G401.6 (cell line): Measurements from ENCODE around the gene DLX3.
"Not testable (repeated sequence)": the region's sequence is repeated elsewhere in the genome, so short reads cannot be mapped to it uniquely, and the experiment has no call there.

ENCODE experiments used
- FAIRE-seq: peaks from 2 replicates; lab custom pipeline; 2012; peaks lifted over from hg19 to GRCh38; lab: Jason Lieb, UNC

The DLX3 gene

DNA sequence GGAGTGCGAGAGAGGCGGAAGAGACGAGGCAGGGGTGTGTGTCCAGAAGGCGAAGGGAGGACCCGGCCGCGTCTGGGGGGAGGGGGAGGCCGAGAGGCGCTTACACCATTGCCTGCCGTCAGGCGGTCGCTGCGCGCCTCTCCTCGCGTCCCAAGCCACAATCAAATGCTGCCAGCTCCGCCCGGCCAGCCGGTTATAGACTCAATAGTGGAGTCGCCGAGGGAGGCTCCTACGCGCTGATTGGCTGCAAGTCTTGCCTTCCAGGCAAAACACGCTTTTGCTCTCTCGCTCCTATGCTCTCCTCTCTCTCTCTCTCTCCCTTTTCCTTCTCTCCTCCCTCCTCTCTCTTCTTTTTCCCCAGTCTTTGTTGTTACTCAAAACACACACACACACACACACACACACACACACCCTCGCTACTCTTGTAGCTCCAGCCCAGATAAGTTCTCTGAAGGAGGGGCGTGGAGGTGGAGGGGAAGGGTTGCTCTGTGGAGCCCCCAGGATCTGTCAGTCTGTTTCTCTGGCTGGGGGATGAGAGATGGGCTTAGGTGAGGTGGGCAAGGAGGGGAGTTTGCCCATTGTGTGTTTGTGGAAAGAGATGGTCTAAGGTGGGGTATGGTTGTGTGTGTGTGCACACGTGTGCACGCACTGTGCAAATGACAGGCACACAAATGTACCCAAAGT lies at the start of gene DLX3:
Gene DLX3 (minus strand): TSS at position 170 of the 684 bp plus-strand sequence. CDS start 226 bp downstream, outside the sequence.
- peak; percentile 93 for FAIRE-seq

DNA sequence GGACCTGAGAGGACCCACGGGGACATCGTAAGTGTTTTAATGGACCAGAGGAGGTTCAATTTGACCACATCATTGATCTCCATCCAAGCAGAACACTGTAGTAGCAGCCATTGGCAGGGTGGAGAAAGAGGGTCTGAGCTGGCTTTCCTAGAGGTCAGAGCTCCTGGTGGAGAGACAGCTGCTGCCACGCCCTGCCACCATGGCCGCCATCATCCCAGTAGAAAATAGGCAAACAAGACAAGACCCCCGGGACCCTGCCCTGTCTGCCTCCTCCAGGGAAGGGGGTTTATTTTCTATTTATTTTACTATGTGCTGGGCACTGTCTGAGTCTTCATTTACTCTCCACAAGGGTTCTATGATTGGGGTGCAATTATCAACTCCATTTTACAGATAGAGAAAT lies 49.5 kb upstream of the DLX3 start:
- FAIRE-seq, result no peak

DNA sequence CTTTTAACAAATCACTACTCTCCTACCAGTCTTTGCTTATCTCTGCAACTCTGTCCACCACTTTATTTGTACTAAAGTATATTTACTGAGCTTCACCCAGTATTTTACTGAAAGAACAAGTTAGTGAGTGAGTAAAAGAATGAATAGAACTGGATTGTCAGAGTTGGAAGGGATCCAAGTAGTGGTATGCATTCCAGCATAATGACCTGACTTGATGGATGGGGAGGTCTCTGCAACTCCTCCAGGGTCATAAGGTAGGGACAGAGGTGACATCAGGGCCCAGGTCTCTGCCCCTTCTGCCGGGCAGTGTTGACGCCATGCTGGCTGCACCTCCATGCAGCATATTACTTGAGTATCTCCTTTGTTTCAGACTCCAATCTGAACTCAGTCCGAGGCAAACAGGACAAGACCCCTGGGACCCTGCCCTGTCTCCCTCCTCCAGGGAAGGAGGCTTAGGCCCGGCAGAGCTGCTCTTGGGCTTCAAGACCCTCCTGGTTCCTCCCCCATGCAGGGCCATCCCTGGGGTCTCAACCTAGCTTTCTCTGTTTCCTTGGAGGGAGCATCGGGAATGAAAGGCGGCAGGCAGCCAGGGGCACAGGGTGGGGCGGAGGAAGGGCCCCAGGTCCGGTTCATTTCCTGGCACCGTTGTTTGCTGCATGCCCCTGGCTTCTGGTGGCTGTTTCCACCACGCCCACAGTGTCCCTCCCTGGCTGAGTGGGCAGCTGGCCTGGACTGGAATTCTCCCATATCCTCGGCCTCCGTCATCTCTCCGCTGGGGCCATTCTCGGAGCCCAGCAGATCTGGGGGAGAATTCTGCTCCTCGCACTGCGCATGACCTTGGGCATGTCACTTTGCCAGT lies 48.5 kb upstream of the DLX3 start:
- no peak for FAIRE-seq

DNA sequence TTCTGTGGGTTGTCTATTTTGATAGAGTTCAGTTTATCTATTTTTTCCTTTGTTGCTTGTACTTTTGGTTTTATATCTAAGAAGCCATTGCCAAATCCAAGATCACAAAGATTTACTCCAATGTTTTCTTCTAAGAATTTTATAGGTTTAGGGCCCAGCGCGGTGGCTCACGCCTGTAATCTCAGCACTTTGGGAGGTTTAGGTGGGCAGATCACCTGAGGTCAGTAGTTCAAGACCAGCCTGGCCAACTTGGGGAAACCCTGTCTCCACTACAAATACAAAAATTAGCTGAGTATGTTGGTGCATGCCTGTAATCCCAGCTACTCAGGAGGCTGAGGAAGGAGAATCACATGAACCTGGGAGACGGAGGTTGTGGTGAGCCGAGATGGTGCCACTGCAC lies 47.2 kb upstream of the DLX3 start:
- no peak for FAIRE-seq

DNA sequence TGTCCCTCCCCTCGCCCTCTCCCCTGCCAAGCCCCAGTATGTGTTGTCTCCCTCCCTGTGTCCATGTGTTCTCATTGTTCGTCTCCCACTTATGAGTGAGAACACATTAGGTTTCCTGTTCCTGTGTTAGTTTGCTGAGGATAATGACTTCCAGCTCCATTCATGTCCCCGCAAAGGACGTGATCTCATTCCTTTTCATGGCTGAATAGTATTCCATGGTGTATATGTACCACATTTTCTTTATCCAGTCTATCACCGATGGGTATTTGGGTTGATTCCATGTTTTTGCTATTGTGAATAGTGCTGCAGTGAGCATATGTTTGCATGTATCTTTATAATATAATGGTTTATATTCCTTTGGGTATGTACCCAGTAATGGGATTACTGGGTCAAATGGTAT lies 45.5 kb upstream of the DLX3 start:
- FAIRE-seq, result not testable (repeated sequence)

DNA sequence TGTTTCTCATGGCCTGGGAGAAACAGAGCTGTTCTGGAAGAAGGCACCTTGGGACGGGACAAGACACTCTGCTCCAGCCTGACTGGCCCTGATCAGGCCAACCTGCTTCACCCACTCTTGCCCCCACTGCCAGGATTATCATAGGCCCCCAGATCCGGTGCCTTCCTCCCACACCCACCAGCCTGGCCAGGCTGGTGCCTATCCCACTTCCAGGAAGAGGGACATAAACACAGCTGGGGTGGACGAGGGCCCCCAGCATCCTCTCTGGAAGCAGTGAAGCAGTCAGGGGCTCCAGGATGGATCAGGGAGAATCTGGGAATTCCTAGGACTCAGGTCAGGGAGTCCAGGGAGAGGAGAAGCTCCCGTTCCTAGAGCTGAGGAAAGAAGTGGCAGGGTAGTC lies 44.0 kb upstream of the DLX3 start:
- no peak for FAIRE-seq

DNA sequence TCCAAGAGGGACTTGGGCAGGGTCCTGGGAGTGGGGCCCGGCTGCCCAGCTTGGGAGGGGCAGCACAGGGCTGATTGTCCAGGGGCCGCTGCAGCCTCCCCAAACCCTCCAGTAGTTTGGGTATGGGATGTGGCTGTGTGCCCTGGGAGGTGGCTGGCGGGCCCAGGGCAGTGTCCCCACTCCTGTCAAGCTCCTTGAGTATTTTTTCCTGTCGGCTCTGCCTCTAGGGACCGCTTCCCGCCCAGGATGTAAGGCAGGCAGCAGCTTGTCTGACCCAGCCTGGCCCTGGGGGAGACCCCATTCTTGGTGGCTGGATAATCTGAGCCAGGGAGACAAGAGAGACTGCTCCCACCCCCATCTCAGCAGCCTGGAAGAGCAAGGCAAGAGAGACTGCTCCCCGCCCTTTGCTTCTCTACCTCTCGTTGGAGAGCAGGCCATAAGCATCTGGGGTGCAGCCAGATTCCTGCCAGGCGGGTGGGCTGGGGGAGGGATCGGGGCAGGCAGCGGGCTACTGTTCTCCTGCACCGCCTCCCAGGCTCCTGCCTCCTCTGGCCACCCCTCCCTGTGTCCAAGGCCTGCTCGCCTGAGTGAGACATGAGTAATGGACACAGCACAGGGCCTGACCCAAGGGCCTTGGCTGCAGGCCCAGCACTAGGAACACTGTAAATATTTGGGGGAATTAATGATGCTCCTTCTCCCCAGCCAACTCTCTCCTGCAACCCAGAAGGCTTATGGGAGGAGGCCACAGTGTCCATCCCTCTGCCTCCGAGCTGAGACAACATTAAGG lies 42.5 kb upstream of the DLX3 start:
- FAIRE-seq, result no peak

DNA sequence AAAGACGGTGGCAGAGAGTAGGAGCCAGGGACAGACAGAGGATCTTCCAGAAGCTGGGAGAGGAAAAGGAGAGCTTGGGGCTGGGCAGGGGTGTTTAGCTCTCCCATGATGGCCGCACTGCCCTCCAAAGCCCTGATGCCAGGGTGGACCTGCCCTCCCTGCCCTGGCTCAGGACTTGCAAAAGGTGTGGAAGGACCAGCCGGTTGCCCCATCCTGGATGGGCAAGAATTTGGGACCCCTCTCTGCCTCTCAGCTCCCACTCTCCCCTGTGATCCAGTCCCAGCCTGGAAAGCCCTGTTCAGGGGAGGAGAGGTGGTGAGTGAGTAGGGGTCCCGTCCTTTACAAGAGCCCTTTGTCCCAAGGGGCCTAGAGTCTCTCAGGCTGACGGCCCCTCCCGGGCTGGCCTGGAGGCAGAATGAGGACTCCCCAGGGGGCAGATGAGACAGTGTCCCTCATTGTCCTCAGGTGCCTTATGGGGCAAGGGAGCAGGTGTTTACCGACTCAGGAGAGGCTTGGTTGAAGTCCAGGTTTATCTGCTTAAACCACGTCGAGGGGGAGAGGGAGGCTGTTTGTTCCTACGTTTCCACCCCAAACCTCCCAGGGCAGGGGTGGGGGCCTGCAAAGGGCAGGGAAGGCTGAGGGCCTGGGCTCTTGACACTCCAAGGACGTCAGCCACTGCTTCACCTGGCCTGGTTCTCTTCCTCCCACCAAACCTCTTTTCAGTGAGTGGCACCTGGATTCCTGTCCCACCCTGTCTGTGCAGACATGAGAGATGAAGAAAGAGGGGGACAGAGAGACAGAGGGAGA lies 41.6 kb upstream of the DLX3 start:
- FAIRE-seq, result no peak

DNA sequence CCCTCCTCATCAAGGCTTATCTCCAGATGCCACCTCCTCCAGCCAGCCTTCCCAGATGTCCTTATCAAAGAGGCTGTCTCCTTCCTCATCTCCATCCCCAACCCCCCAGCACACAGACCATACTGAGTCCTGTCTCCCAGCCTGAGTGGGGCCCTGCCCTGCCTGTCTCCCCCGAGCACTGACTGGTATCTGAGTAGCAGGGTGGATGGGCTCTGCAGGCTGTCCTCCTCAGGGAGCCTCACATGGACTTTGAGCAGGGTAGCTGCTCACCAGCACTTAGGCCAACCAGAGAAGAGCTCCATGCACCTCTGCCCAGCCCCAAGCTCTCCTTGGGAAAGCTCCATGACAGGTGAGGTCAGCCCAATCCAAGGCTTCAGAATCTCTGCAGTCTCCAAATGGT lies 40.9 kb upstream of the DLX3 start:
- no peak for FAIRE-seq

DNA sequence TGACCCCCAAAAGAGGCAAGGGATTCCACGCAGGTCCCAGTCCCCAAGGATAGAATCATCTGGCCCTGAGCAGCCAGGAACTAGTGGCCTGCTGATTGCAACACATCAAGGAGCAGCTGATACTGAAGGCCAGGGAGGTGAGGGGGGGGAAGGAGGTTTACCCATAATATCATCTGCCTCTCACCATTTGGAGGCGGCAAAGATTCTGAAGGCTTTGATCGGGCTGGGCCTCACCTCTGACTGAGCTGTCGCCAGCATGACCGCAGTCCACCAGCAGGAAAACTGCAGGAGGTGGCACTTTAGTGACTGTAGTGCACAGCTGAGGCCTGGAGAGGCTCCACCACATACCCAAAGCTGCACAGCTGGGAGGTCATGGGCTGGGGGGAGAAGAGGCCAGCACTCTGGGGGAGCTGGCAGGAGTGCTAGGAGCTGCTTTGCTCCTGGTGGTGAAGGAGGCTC lies 40.4 kb upstream of the DLX3 start:
- no peak for FAIRE-seq

DNA sequence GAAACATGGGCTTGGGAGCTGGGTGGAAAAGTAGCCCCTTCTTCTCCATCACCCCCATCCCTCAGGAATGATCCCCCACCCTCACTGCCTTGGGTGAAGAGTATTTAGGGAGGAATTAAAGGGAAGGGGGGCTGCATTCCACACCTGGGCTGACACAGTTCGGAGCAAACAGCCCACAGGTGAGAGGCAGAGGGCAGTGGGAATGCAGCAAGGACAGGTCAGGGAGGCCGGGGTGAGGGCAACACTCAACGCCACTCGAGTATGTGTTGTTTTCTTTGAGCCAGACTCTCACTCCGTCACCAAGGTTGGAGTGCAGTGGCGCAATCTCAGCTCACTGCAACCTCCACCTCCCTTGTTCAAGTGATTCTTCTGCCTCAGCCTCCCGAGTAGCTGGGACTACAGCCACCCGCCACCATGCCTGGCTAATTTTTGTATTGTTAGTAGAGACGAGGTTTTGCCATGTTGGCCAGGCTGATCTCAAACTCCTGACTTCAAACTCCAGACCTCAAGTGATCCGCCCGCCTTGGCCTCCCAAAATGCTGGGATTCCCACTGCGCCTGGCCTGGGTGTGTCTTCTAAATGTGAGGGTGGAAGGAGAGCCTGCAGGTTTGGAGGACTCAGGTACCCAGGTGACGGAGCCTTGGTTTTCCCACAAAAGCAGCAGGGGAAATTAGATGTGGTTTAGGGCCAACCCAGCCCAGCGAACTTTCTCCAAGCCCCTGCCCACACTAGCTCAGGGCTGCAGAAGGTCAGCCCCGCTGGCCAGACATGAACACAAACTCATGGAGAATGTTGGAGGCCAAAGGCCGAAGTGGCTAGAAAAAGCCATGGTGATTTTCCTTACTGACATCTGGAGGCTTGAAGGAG lies 39.7 kb upstream of the DLX3 start:
- no peak for FAIRE-seq

DNA sequence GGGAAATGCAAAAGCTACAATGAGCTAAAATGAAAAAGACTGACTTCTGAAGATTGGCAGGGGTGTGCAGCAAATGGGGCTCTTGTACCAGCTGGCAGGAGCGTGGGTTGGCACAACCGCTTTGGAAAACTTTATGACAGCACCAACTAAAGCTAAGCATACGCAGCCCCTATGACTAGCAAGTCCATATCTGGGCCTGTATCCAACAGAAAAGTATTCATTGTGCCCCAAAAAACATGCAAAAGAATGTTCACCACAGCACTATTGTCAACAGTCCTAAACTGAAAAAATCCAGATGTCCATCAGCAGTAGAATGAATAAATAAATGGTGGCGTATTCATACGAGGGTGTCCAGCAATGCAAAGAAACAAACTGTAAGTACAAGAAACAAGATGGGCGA lies 38.3 kb upstream of the DLX3 start:
- no peak for FAIRE-seq

DNA sequence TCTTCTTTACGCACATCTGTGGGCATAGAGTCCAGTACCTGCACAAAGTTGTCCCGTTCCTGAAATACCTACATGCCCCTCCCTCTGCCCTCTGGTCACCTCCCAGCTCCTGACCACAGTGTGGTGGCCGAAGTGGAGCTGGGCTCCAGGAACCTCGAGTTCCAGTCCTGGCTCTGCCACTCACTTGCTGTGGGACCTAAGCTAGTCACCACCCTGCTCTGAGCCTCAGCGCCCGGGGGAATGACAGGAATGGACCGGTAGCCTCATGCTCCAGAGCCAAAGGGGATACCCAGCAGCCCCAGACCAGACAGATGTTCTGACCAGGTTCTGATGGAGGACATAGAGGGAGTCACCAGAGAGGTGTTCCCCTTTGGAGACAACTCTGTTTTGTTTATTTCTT lies 34.2 kb upstream of the DLX3 start:
- no peak for FAIRE-seq

DNA sequence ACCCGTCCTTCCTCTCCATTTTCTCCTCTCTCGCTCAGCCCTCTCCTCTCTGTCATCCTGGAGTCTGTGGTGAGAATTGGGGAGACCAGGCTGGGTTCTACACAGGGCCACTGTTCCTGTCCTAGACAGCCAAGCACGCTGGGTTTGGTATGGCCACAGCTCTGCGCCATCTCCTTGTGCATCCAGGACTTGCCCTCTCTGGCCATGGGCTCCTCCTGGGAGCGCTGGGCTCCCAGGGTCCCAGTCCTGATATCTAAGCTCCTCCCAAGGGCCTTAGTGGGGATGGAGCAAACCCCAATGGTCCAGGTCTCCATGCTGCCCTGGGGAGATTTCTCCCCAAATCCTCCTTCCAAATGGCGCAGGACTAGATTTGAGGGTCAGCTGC lies 33.7 kb upstream of the DLX3 start:
- no peak for FAIRE-seq

DNA sequence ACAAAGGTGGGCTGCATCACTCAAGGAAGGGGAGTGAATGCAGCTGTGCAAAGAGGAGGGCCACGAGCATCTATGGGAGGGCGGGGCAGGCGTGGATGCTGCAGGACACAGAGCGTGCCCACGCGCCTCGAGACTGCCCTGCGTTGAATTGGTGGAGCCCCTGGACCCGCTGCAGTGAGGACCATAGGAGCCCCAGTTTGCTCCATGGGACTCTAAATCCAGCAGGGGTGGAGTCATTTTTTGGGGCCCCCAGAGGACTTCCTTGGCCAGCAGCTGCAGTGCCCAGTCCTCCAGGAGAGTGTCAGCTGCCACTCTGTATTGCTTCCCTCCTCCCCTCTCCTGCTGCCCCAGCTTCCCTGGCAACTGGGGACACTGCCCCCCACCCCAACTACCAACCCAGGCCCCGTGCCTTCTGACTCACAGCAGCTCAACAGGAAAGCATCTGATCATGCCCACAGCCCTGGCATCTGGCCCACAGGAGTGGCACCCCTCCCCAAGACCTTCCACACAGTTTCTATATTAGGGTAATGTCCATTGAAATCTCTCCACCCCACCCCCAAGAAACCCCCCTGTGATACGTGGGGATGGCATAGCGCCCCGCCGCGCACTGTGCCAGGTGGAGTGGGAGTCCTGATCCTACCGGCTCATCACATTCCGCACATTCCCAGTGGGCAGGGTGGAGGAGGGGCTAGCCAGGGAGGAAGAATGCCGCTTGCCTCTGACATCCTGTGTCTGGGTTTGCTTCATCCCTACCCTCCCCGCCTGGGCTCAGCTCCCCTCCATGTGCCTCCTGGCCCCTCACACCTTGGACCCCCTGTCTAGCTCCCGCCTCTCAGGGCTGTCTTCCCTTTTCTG lies 33.1 kb upstream of the DLX3 start:
- FAIRE-seq, result no peak

DNA sequence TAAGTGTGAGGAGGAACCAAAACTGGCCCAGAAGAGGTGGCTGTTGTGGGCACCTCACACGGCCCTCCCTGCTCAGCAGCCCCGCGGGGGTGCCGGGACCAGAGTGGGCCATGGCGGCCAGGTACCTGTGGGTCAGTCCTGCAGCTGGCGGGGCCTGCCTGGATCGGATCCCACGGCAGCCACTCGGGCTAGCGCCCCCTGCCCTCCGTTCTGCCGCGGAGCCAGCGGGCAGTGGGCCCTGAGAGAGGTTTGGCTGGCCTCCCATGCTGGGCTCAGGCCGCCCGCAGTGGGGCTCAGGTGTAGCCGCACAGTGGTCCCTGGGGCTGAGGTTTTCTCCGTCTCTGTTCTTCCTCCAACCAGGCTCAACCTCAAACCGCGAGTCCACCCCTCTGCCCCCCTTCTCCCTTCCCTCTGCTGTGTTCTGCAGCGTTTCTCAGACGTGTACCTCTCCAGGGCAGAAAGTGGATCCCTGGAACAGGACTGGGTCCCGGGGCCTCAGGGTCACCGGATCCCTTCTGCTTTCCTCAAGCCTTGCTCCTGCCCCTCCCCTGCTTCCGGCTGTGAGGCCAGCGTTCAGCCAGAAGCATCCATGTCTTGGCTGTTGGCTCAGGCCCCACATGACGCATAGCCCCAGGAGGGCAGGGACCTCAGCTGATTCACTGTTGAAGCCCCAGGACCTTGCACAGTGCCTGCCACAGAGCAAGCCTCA lies 32.3 kb upstream of the DLX3 start:
- no peak for FAIRE-seq

DNA sequence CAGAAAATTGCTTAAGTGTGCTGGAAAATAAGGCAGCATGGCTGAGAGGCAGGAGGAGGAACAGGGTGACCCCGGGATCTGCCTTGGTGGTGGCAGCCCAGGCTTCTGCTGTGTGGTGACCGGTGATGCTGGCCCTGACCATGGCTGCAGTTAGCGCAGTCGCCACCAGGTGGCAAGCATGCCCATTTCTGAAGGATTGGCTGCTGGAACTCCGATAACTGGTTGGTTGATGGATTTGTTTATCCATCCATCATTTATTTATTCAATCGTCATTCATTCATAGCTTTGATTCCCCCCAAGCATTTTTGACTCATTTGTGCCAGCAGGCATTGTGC lies 31.8 kb upstream of the DLX3 start:
- FAIRE-seq, result no peak

DNA sequence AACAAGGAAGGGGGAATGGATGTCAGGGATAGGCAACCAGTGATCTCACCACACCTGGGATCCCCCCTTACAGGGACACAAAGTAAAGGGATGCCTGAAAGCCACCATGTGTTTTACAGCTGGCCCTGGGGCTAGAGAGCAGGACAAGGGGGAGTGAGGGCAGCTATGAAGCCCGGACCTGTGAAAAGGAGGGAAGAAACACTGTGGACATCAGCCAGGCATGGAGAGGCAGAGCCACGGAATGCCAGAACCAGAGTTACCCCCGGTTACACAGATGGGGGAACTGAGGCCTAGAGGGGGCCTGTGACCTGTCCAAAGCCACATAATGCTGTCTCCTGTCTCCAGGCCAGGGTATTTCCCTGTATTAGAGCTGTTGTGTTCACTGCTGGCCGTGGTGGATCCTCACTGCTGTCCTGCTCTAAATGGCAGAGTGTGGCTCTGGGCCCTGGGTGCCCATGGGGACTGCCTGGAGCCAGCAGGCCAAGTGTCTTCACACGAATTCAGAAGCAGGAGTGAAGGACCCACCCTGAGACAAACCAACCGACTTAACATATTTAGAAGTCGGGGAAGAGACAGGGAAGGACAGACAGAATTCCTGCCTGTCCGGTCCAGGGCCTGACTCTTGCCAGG lies 31.1 kb upstream of the DLX3 start:
- FAIRE-seq, result no peak

DNA sequence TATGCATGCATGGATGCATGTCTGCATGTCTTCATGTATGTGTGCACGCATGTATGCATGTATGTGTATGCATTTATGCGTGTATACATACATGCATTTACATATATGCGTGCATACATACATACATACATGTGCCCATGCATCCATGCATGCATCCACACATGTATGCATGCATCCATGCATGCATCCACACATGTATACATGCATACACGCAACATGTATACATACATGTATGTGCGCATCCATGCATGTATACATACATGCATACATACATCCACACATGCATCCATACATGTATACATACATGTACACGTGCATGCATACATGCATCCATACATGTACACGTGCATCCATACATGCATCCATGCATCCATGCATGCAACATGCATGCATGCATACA lies 29.8 kb upstream of the DLX3 start:
- no peak for FAIRE-seq
